Prostate gland (tissue), 2 donors: ENCODE data around the gene DMRTB1.

Experiments used
- CTCF ChIP-seq, 4 experiments: fragments of 200-600 bp in 2 of 4; fragments of 450-650 bp in 2 of 4; sonication (generic) in 2 of 4; IDR thresholded peaks; 1 replicate in 3 of 4; 2 replicates in 1 of 4; pipeline ENCODE4 v1.5.1; 2016 to 2019; ENCODE audit warnings: antibody characterized with exemption in 4 of 4, mild to moderate bottlenecking in 2 of 4, moderate library complexity in 2 of 4
- POLR2A ChIP-seq: fragments of 450-650 bp; IDR thresholded peaks from one replicate; pipeline ENCODE4 v1.6.1; 2016; ENCODE audit warnings: antibody characterized with exemption, mild to moderate bottlenecking

DNA sequence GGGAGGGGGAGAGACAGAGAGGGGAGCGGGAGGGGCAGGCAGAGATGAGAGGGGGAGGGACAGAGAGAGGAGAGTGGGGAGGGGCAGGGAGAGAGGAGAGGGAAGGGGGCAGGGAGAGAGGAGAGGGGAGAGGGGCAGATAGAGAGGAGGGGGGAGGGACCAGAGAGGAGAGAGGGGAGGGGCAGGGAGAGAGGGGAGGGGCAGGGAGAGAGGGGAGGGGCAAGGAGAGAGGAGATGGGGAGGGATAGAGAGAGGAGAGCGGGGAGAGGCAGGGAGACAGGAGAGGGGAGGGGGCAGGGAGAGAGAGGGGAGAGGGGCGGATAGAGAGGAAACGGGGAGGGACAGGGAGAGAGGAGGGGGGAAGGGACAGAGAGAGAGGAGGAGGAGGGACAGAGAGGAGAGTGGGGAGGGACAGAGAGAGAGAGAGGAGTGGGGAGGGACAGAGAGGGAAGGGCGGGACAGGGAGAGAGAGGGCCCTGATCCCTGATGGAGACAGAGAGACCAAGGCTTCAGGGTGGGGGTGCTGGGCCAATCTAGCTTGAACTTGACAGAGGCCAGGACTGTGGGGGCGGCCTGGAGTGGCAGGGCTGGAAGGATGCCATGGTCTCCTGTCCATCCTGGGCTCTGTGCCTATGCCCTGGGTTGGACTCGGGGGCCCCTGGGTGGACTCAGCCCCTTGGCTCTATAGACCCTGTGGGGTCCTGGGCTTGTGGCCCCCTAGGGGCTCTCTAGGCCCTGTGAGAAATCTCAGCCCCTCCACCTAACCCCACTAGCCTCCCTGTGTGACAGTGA, 43.6 kb downstream of the DMRTB1 start:
- TF ChIP-seq CTCF (IDR thresholded peaks at IDR 0.05) (no peak), POLR2A (no peak)
